Pancreas (tissue), 10 donors: ENCODE measurements around the gene AHSP. TPM values are rescaled to one million over a fixed set of nuclear protein-coding genes. Genes with fewer than 3 reads are reported as not detected.
A peak's percentile ranks its signal among the peaks of the same experiment; 100 is the strongest.

Source experiments
- ATAC-seq, 4 donors: fragments of 200-7000 bp; cut with Tn5 transposase; one replicate each; pipeline versions ENCODE4 v1.8.0 to v1.9.1; 2020; ENCODE audit warnings: mild to moderate bottlenecking in 4 of 4, moderate library complexity in 4 of 4
- DNase-seq, 6 donors: peaks; one replicate each; pipeline ENCODE4 v3.0.0-alpha.2; 2020
- FAIRE-seq: peaks from 2 replicates; lab custom pipeline; 2012; peaks lifted over from hg19 to GRCh38; lab: Jason Lieb, UNC
- H3K27ac ChIP-seq, 4 donors: fragments of 200-600 bp; sonication (generic); 1 replicate in 3 of 4; 2 replicates in 1 of 4; pipeline versions ENCODE4 v1.5.0 to v1.8.0; 2020
- H3K27me3 ChIP-seq, 4 donors: fragments of 200-600 bp; one replicate each; pipeline ENCODE4 v1.8.0; 2021
- H3K36me3 ChIP-seq, 3 donors: fragments of 200-600 bp; sonication (generic) in 1 of 3; one replicate each; pipeline versions ENCODE4 v1.5.0 to v1.8.0; 2020 to 2021
- H3K4me1 ChIP-seq, 3 donors: fragments of 200-600 bp; one replicate each; pipeline ENCODE4 v1.8.0; 2021
- H3K4me3 ChIP-seq, 4 donors: fragments of 200-600 bp; sonication (generic) in 2 of 4; one replicate each; pipeline versions ENCODE4 v1.5.0 to v1.8.0; 2020 to 2021
- H3K9me3 ChIP-seq, 4 donors: fragments of 200-600 bp; one replicate each; pipeline ENCODE4 v1.8.0; 2021
- CTCF ChIP-seq, 4 donors: fragments of 200-600 bp; sonication (generic) in 3 of 4; IDR thresholded peaks; one replicate each; pipeline versions ENCODE4 v1.5.0 to v1.8.0; 2021; ENCODE audit warnings: antibody characterized with exemption in 4 of 4
- WGBS, 2 donors: extraction: QIAGEN DNeasy Blood & Tissue Kit; methylation state at CpG; one replicate each; pipeline ENCODE4 v1.1.7; 2013; 5-methylcytosine and 5-hydroxymethylcytosine counted together
- intact Hi-C, 3 donors: fragments of 100-400 bp; cut with DNase I; formaldehyde crosslinking; loops; one replicate each; pipeline versions ENCODE4 v1.11.1 to v1.14.2; 2022
- polyA plus RNA-seq, 2 donors: library from polyadenylated mRNA; stranded (reverse); fragments of 200-250 nt; gene quantifications; one replicate each; pipeline ENCODE4 v1.2.3, GENCODE V29; 2013
- total RNA-seq, 6 donors: library from RNA; stranded (reverse); fragmentation: NEBNext Ultra II Directional in 4 of 6; extraction: Animal tissue kit (Norgen Biotek cat#: 25700) in 4 of 6; gene quantifications; one replicate each; pipeline versions ENCODE4 v1.2.1 to v1.2.4, GENCODE V29; 2021 to 2023
- donor health status: healthy with polysubstance abuse.
- donor health status: DM: no; HTN: no; CAD: no; lungs with moderate emphysema.
- donor health status: DM: no; HTN: no; CAD: no.
- donor health status: control.
- donor health status: control.
- donor health status: Bipolar disorder and iron deficiency.
- donor health status: DM: yes; HTN: yes; CAD: no.
- donor health status: DM: no; HTN: no; CAD: no.
- donor health status: DM: no; HTN: no; CAD: no.
- donor health status: DM: yes; HTN: yes; CAD: no.

Gene AHSP, protein sequence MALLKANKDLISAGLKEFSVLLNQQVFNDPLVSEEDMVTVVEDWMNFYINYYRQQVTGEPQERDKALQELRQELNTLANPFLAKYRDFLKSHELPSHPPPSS
- total RNA-seq, result not detected
- polyA plus RNA-seq, result not detected

GRCh38 chr16:31527734-31528274, at the start of gene AHSP:
Gene AHSP (plus strand): TSS chr16:31527900. CDS start chr16:31528140, 240 bp downstream.
- Histone ChIP-seq H3K9me3 (no peaks in the 10 kb centered on the region), H3K27ac (peak within 1 kb of the TSS in 1 of 4 donors; percentile 35), H3K4me3 (peak within 1 kb of the TSS in 1 of 4 donors; percentile 39), H3K4me1 (no peaks in the 10 kb centered on the region), H3K27me3 (no peaks in the 10 kb centered on the region), H3K36me3 (no peaks in the 10 kb centered on the region)
- WGBS, 2 donors, result 49 to 50% methylated on average over 6 of the region's 6 CpGs
- intact Hi-C loops, result no loop called here
- TF ChIP-seq CTCF (IDR thresholded peaks at IDR 0.05), result no peak
- no peak for FAIRE-seq
- no peak for DNase-seq
- no peak for ATAC-seq

GRCh38 chr16:31478956-31479355, 48.7 kb upstream of the AHSP start:
- Histone ChIP-seq H3K36me3 (no peaks in the 10 kb centered on the region), H3K27ac (no peak overlapping the region), H3K9me3 (no peaks in the 10 kb centered on the region), H3K4me1 (peaks cover 0 to 3% (median 3%) of the 10 kb centered on the region in 3 donors), H3K27me3 (no peaks in the 10 kb centered on the region), H3K4me3 (no peak overlapping the region)
- no peak for ATAC-seq
- TF ChIP-seq CTCF (IDR thresholded peaks at IDR 0.05), result no peak
- intact Hi-C loops, result no loop called here
- no peak for FAIRE-seq
- DNase-seq, result no peak
- 85 to 86% methylated on average over 3 of the region's 3 CpGs for WGBS, 2 donors

- H3K4me1 ChIP-seq, result peaks cover 0 to 3% (median 3%) of the 10 kb centered on the region in 3 donors
- ATAC-seq, result no peak
- FAIRE-seq, result no peak
- WGBS, 2 donors, result 85 to 88% methylated on average over 9 of the region's 9 CpGs
- no peaks in the 10 kb centered on the region for H3K36me3 ChIP-seq
- no peaks in the 10 kb centered on the region for H3K9me3 ChIP-seq
- no peaks in the 10 kb centered on the region for H3K27me3 ChIP-seq
- H3K4me3 ChIP-seq, result no peak overlapping the region
- no peak for DNase-seq
- intact Hi-C loops, result loop anchor here in 1 of 3 donors (10.0 kb wide), 1 partner anchor 225 kb away; no protein-coding TSS in a partner anchor
- no peak overlapping the region for H3K27ac ChIP-seq
- TF ChIP-seq CTCF (IDR thresholded peaks at IDR 0.05), result no peak
Observed at GRCh38 chr16:31479751-31480150, 47.9 kb upstream of the AHSP start.

- intact Hi-C loops, result loop anchor here in 1 of 3 donors (10.0 kb wide), 1 partner anchor 224 kb away; no protein-coding TSS in a partner anchor
- ATAC-seq (no peak), DNase-seq (no peak), FAIRE-seq (no peak)
- 55 to 56% methylated on average over 7 of the region's 7 CpGs for WGBS, 2 donors
- no peaks in the 10 kb centered on the region for H3K36me3 ChIP-seq
- H3K27ac ChIP-seq, result no peak overlapping the region
- no peak overlapping the region for H3K4me3 ChIP-seq
- TF ChIP-seq CTCF (IDR thresholded peaks at IDR 0.05), result no peak
- no peaks in the 10 kb centered on the region for H3K9me3 ChIP-seq
- no peaks in the 10 kb centered on the region for H3K27me3 ChIP-seq
- H3K4me1 ChIP-seq, result peaks cover 0 to 2% (median 1%) of the 10 kb centered on the region in 3 donors
Observed at GRCh38 chr16:31480851-31481536, 46.7 kb upstream of the AHSP start.
